K562 (cell line): ENCODE results near the gene CD9. TPM values are rescaled to one million over a fixed set of nuclear protein-coding genes. Genes with fewer than 3 reads are reported as not detected.
A peak's percentile ranks its signal among the peaks of the same experiment; 100 is the strongest.

Experiments
- CCNT2 ChIP-seq: IDR thresholded peaks from 2 replicates; pipeline ENCODE4 v1.6.1; 2011; ENCODE audit warnings: borderline replicate concordance, low read depth, mild to moderate bottlenecking, moderate library complexity, mixed read lengths, low read length; ENCODE audit not compliant: insufficient read length; ENCODE audit errors: extremely low read depth
- EP400 ChIP-seq: fragments of 450-650 bp; IDR thresholded peaks from 2 replicates; pipeline ENCODE4 v1.6.1; 2017; ENCODE audit warnings: antibody characterized with exemption, mild to moderate bottlenecking, moderate library complexity
- HDAC8 ChIP-seq: fragments of 450-650 bp; IDR thresholded peaks from 2 replicates; pipeline ENCODE4 v1.6.1; 2016; ENCODE audit warnings: mild to moderate bottlenecking, missing genetic modification characterization, moderate library complexity, missing compliant biosample characterization
- NFATC3 ChIP-seq: fragments of 450-650 bp; IDR thresholded peaks from 2 replicates; pipeline ENCODE4 v1.6.1; 2017; ENCODE audit warnings: mild to moderate bottlenecking
- PTRF ChIP-seq: fragments of 450-650 bp; IDR thresholded peaks from 2 replicates; pipeline ENCODE4 v1.6.1; 2016; ENCODE audit warnings: mild to moderate bottlenecking, missing genetic modification characterization, missing compliant biosample characterization
- RCOR1 ChIP-seq, 2 experiments: IDR thresholded peaks; 2 replicates each; pipeline ENCODE4 v1.6.1; 2012; ENCODE audit warnings: low read depth in 2 of 2, low read length in 2 of 2, borderline replicate concordance in 1 of 2, improper control_type of control experiment in 1 of 2
- ZFP36 ChIP-seq: fragments of 150-350 bp; IDR thresholded peaks from 2 replicates; pipeline ENCODE4 v1.6.1; 2018; ENCODE audit warnings: low read length, low read depth; ENCODE audit not compliant: partially characterized antibody
- polyA plus RNA-seq, 8 experiments: library from polyadenylated mRNA; depleted of rRNA in 4 of 8; stranded (reverse) in 5 of 8; unstranded in 3 of 8; fragments of >200 nt; fragmentation: Nextera tagmentation in 2 of 8; fragmentation: Illumina TruSeq in 1 of 8; extraction: Ambion mirVana in 2 of 8; extraction: Trizol in 1 of 8; gene quantifications; 2 replicates each; pipeline versions ENCODE4 v1.2.1 to v1.2.3, GENCODE V29; 2011 to 2014; ENCODE audit warnings: inconsistent platforms in 1 of 8, missing spikeins in 1 of 8
- total RNA-seq, 7 experiments: library from RNA; depleted of rRNA in 6 of 7; stranded (reverse); fragments of >200 nt in 6 of 7; fragmentation: Illumina TruSeq in 2 of 7; extraction: Trizol in 2 of 7; gene quantifications; 2 replicates each; pipeline versions ENCODE4 v1.2.1 to v1.2.3, GENCODE V29; 2011 to 2021; ENCODE audit warnings: low replicate concordance in 1 of 7
- TF ChIP-seq, protein P1 (sequence below), 2 experiments: fragments of 450-650 bp; IDR thresholded peaks; 2 replicates each; pipeline ENCODE4 v1.6.1; 2018; ENCODE audit warnings: mild to moderate bottlenecking in 2 of 2, low read depth in 1 of 2; ENCODE audit not compliant: partially characterized antibody in 2 of 2
- TF ChIP-seq, protein P2 (sequence below): fragments of 450-650 bp; formaldehyde crosslinking; IDR thresholded peaks from 2 replicates; pipeline ENCODE4 v1.4.0; 2022; ENCODE audit warnings: missing genetic modification characterization
- TF ChIP-seq, protein P3 (sequence below): fragments of 450-650 bp; IDR thresholded peaks from 2 replicates; pipeline ENCODE4 v1.6.1; 2017; ENCODE audit warnings: antibody characterized with exemption
- TF ChIP-seq, protein P4 (sequence below), 3 experiments: fragments of 200-800 bp in 1 of 3; fragments of 250-450 bp in 1 of 3; fragments of 450-650 bp in 1 of 3; sonication (Bioruptor Pico) in 1 of 3; sonication (Bioruptor generic) in 1 of 3; formaldehyde crosslinking in 1 of 3; IDR thresholded peaks; 2 replicates each; pipeline versions ENCODE4 v1.6.1 to v1.8.0; 2016 to 2022; ENCODE audit warnings: mild to moderate bottlenecking in 2 of 3, missing genetic modification characterization in 2 of 3, missing compliant biosample characterization in 1 of 3, moderate library complexity in 1 of 3
- TF ChIP-seq, protein P5 (sequence below), 2 experiments: fragments of 450-650 bp; IDR thresholded peaks; 2 replicates each; pipeline ENCODE4 v1.6.1; 2016

The CD9 gene
- total and polyA plus RNA-seq, 9 of the 15 experiments (the other 6 are each of a cell fraction or from before 2014, with no cell fraction given) = 0.43 to 5.6 (median 0.62) TPM

DNA sequence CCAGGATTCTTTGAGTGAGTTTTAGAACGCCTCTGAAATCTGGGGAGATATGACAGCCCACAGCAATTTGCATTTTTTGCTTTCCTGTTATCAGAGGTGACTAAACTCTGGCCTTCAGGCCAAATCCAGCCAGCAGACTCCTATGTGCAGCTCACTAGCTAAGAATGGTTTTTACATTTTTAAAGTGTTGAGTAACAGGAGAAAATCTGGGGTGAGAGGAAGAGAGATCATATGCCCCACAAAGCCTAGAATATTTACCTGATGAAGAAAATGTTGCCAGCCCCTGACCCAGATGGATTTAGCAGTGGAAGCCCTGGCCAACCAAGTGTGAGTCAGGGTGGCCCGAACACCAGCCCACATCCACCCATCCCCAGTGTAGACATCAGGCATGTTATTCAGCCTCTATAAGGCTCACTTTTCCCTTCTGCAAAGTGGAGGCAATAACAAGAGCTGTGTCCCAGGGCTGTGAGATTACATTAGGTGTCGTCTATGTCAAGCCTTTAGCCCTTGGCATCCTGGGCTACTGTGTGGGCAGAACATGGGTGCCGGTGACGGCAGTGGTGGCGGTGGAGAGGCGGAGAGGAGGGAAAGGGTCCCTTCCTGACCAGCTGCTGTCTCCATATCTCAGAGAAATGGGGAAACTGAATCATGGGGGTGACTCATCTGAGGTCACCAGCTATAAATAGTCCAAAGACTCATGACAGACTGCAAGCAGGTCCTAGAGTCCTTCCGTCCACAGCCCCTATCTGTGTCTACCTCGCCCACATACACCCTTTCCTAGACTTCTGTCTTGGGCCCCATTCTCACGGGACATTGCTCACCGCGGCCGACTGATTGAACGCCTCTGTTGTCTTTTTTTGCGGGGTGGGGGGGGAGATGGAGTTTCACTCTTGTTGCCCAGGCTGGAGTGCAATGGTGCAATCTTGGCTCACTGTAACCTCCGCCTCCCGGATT, 32.6 kb upstream of the CD9 start (continued):
- TF ChIP-seq, protein P1, sequence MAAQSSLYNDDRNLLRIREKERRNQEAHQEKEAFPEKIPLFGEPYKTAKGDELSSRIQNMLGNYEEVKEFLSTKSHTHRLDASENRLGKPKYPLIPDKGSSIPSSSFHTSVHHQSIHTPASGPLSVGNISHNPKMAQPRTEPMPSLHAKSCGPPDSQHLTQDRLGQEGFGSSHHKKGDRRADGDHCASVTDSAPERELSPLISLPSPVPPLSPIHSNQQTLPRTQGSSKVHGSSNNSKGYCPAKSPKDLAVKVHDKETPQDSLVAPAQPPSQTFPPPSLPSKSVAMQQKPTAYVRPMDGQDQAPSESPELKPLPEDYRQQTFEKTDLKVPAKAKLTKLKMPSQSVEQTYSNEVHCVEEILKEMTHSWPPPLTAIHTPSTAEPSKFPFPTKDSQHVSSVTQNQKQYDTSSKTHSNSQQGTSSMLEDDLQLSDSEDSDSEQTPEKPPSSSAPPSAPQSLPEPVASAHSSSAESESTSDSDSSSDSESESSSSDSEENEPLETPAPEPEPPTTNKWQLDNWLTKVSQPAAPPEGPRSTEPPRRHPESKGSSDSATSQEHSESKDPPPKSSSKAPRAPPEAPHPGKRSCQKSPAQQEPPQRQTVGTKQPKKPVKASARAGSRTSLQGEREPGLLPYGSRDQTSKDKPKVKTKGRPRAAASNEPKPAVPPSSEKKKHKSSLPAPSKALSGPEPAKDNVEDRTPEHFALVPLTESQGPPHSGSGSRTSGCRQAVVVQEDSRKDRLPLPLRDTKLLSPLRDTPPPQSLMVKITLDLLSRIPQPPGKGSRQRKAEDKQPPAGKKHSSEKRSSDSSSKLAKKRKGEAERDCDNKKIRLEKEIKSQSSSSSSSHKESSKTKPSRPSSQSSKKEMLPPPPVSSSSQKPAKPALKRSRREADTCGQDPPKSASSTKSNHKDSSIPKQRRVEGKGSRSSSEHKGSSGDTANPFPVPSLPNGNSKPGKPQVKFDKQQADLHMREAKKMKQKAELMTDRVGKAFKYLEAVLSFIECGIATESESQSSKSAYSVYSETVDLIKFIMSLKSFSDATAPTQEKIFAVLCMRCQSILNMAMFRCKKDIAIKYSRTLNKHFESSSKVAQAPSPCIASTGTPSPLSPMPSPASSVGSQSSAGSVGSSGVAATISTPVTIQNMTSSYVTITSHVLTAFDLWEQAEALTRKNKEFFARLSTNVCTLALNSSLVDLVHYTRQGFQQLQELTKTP (IDR thresholded peaks at IDR 0.05; ENCODE audit: low read depth in 1 of 2, partially characterized antibody in 2 of 2) = peak in 1 of 2 experiments; percentile 91
- peak; percentile 90 for TF ChIP-seq NFATC3
- TF ChIP-seq, protein P2, sequence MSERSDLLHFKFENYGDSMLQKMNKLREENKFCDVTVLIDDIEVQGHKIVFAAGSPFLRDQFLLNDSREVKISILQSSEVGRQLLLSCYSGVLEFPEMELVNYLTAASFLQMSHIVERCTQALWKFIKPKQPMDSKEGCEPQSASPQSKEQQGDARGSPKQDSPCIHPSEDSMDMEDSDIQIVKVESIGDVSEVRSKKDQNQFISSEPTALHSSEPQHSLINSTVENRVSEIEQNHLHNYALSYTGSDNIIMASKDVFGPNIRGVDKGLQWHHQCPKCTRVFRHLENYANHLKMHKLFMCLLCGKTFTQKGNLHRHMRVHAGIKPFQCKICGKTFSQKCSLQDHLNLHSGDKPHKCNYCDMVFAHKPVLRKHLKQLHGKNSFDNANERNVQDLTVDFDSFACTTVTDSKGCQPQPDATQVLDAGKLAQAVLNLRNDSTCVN (CRISPR knock-in tag) = no peak
- no peak for TF ChIP-seq HDAC8 (tag)
- TF ChIP-seq CCNT2 = peak; percentile 74
- TF ChIP-seq ZFP36 = no peak
- TF ChIP-seq, protein P3, sequence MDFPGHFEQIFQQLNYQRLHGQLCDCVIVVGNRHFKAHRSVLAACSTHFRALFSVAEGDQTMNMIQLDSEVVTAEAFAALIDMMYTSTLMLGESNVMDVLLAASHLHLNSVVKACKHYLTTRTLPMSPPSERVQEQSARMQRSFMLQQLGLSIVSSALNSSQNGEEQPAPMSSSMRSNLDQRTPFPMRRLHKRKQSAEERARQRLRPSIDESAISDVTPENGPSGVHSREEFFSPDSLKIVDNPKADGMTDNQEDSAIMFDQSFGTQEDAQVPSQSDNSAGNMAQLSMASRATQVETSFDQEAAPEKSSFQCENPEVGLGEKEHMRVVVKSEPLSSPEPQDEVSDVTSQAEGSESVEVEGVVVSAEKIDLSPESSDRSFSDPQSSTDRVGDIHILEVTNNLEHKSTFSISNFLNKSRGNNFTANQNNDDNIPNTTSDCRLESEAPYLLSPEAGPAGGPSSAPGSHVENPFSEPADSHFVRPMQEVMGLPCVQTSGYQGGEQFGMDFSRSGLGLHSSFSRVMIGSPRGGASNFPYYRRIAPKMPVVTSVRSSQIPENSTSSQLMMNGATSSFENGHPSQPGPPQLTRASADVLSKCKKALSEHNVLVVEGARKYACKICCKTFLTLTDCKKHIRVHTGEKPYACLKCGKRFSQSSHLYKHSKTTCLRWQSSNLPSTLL = no peak
- peak; percentile 60 for TF ChIP-seq EP400
- TF ChIP-seq, protein P4, sequence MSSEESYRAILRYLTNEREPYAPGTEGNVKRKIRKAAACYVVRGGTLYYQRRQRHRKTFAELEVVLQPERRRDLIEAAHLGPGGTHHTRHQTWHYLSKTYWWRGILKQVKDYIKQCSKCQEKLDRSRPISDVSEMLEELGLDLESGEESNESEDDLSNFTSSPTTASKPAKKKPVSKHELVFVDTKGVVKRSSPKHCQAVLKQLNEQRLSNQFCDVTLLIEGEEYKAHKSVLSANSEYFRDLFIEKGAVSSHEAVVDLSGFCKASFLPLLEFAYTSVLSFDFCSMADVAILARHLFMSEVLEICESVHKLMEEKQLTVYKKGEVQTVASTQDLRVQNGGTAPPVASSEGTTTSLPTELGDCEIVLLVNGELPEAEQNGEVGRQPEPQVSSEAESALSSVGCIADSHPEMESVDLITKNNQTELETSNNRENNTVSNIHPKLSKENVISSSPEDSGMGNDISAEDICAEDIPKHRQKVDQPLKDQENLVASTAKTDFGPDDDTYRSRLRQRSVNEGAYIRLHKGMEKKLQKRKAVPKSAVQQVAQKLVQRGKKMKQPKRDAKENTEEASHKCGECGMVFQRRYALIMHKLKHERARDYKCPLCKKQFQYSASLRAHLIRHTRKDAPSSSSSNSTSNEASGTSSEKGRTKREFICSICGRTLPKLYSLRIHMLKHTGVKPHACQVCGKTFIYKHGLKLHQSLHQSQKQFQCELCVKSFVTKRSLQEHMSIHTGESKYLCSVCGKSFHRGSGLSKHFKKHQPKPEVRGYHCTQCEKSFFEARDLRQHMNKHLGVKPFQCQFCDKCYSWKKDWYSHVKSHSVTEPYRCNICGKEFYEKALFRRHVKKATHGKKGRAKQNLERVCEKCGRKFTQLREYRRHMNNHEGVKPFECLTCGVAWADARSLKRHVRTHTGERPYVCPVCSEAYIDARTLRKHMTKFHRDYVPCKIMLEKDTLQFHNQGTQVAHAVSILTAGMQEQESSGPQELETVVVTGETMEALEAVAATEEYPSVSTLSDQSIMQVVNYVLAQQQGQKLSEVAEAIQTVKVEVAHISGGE (CRISPR knock-in tag; IDR thresholded peaks at IDR 0.05) = no peak
- peak in 1 of 2 experiments; percentile 43; a peak in 1 of 4 replicates for TF ChIP-seq RCOR1 (IDR thresholded peaks at IDR 0.05; ENCODE audit: borderline replicate concordance in 1 of 2, low read depth in 2 of 2, low read length in 2 of 2)
- TF ChIP-seq PTRF = no peak
- TF ChIP-seq, protein P5, sequence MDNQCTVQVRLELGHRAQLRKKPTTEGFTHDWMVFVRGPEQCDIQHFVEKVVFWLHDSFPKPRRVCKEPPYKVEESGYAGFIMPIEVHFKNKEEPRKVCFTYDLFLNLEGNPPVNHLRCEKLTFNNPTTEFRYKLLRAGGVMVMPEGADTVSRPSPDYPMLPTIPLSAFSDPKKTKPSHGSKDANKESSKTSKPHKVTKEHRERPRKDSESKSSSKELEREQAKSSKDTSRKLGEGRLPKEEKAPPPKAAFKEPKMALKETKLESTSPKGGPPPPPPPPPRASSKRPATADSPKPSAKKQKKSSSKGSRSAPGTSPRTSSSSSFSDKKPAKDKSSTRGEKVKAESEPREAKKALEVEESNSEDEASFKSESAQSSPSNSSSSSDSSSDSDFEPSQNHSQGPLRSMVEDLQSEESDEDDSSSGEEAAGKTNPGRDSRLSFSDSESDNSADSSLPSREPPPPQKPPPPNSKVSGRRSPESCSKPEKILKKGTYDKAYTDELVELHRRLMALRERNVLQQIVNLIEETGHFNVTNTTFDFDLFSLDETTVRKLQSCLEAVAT (IDR thresholded peaks at IDR 0.05) = peak in 1 of 2 experiments; percentile 79; a peak in 2 of 4 replicates
